Measurements from ENCODE around the gene PAIP2. TPM values are rescaled to one million over a fixed set of nuclear protein-coding genes. Genes with fewer than 3 reads are reported as not detected.
"Not testable (repeated sequence)": the region's sequence is repeated elsewhere in the genome, so short reads cannot be mapped to it uniquely, and the experiment has no call there.

The PAIP2 gene
- total RNA-seq, 2 donors from 2014 or later: 28.0 to 47.5 TPM

- ATAC-seq (peak; percentile 17), DNase-seq (no peak)
- intact Hi-C loops (cut with DNase I, micrococcal nuclease): no loop called here
Measured at GRCh38 chr5:139402561-139403158, 61.0 kb downstream of the PAIP2 start.

GRCh38 chr5:139403418-139403786, 61.7 kb downstream of the PAIP2 start:
- intact Hi-C loops (cut with DNase I, micrococcal nuclease): no loop called here
- DNase-seq (no peak), ATAC-seq (peak; percentile 9)

GRCh38 chr5:139403787-139404483, 62.3 kb downstream of the PAIP2 start, which contains the start of gene SPATA24:
TSS of gene SPATA24 (minus strand) at chr5:139404089. CDS start at chr5:139404060, 29 bp downstream.
- ATAC-seq: peak; percentile 88
- peak; percentile 97 to 98 for DNase-seq
- intact Hi-C loops (cut with DNase I, micrococcal nuclease): no loop called here

GRCh38 chr5:139404484-139404840, 62.8 kb downstream of the PAIP2 start:
- ATAC-seq: peak; percentile 23
- no peak for DNase-seq
- intact Hi-C loops (cut with DNase I, micrococcal nuclease): no loop called here

- intact Hi-C loops (cut with DNase I, micrococcal nuclease): no loop called here
- DNase-seq (no peak), ATAC-seq (no peak)
Measured at GRCh38 chr5:139406963-139407362, 65.3 kb downstream of the PAIP2 start.

GRCh38 chr5:139407517-139407916, 65.9 kb downstream of the PAIP2 start:
- ATAC-seq (no peak), DNase-seq (no peak)

GRCh38 chr5:139408191-139408590, 66.5 kb downstream of the PAIP2 start:
- no peak for ATAC-seq
- intact Hi-C loops (cut with DNase I, micrococcal nuclease): no loop called here
- no peak for DNase-seq

More at GRCh38 chr5:139407517-139407916, 65.9 kb downstream of the PAIP2 start:
- intact Hi-C loops (cut with DNase I, micrococcal nuclease): no loop called here

GRCh38 chr5:139409116-139409515, 67.5 kb downstream of the PAIP2 start:
- DNase-seq; intact Hi-C loops (cut with DNase I, micrococcal nuclease); ATAC-seq: not testable (repeated sequence)

GRCh38 chr5:139410121-139410992, 68.7 kb downstream of the PAIP2 start:
- ATAC-seq (no peak), DNase-seq (no peak)
- intact Hi-C loops (cut with DNase I, micrococcal nuclease): no loop called here

- no peak for DNase-seq
- ATAC-seq: no peak
- intact Hi-C loops (cut with DNase I, micrococcal nuclease): no loop called here
Measured at GRCh38 chr5:139410993-139411828, 69.6 kb downstream of the PAIP2 start.

GRCh38 chr5:139413153-139413552, 71.5 kb downstream of the PAIP2 start:
- intact Hi-C loops (cut with DNase I, micrococcal nuclease): no loop called here
- ATAC-seq: no peak
- no peak for DNase-seq

GRCh38 chr5:139413963-139414362, 72.3 kb downstream of the PAIP2 start:
- DNase-seq: no peak
- no peak for ATAC-seq
- intact Hi-C loops (cut with DNase I, micrococcal nuclease): no loop called here

GRCh38 chr5:139414581-139415130, 73.0 kb downstream of the PAIP2 start:
- no peak for ATAC-seq
- no peak for DNase-seq
- intact Hi-C loops (cut with DNase I, micrococcal nuclease): no loop called here

- ATAC-seq: no peak
Measured at GRCh38 chr5:139415221-139415861, 73.7 kb downstream of the PAIP2 start.

GRCh38 chr5:139415869-139416268, 74.2 kb downstream of the PAIP2 start:
- intact Hi-C loops (cut with DNase I, micrococcal nuclease): no loop called here
- no peak for ATAC-seq

More at GRCh38 chr5:139415221-139415861, 73.7 kb downstream of the PAIP2 start:
- intact Hi-C loops (cut with DNase I, micrococcal nuclease): no loop called here
- no peak for DNase-seq

GRCh38 chr5:139416651-139417050, 75.0 kb downstream of the PAIP2 start:
- DNase-seq (peak; percentile 53 to 57), ATAC-seq (peak; percentile 69)
- intact Hi-C loops (cut with DNase I, micrococcal nuclease): no loop called here

More at GRCh38 chr5:139415869-139416268, 74.2 kb downstream of the PAIP2 start:
- no peak for DNase-seq

GRCh38 chr5:139417214-139417613, 75.6 kb downstream of the PAIP2 start:
- no peak for ATAC-seq
- intact Hi-C loops (cut with DNase I, micrococcal nuclease): no loop called here
- no peak for DNase-seq

GRCh38 chr5:139418793-139419192, 77.1 kb downstream of the PAIP2 start:
- intact Hi-C loops (cut with DNase I, micrococcal nuclease): no loop called here
- peak; percentile 44 for ATAC-seq
- DNase-seq: no peak
